Astrocyte (in vitro differentiated cells and primary cell): ENCODE data around the gene SH3BP4.

ENCODE experiments used
- CTCF ChIP-seq: IDR thresholded peaks from 2 replicates; pipeline ENCODE4 v1.5.1; 2011; ENCODE audit warnings: low read depth, mild to moderate bottlenecking, inconsistent platforms, low read length, moderate library complexity; ENCODE audit not compliant: insufficient read depth
- EZH2 ChIP-seq: IDR thresholded peaks from 2 replicates; pipeline ENCODE4 v1.6.1; 2012; ENCODE audit warnings: mild to moderate bottlenecking, low read length, inconsistent platforms; ENCODE audit not compliant: insufficient read depth

- TF ChIP-seq EZH2, result no peak
- no peak for TF ChIP-seq CTCF
These were observed 133.7 kb downstream of the SH3BP4 start for GRCh38 chr2:235085476-235085875.
